H9 (cell line): ENCODE results near the gene MRC1. TPM values are rescaled to one million over a fixed set of nuclear protein-coding genes. Genes with fewer than 3 reads are reported as not detected.

Experiments used
- DNase-seq: peaks from one replicate; pipeline ENCODE4 v3.0.0-alpha.2; 2017
- H2AFZ ChIP-seq: one replicate; pipeline ENCODE4 v1.6.1; 2013; ENCODE audit warnings: mild to moderate bottlenecking, low read length, control low read depth, moderate library complexity
- H2AK5ac ChIP-seq: 2 replicates; pipeline ENCODE4 v1.6.1; 2013; ENCODE audit warnings: low read length, control low read depth, mixed read lengths; ENCODE audit not compliant: insufficient read length
- H2BK120ac ChIP-seq: one replicate; pipeline ENCODE4 v1.6.1; 2013; ENCODE audit warnings: low read depth, mild to moderate bottlenecking, low read length, control low read depth, inconsistent platforms; ENCODE audit not compliant: poor library complexity, severe bottlenecking
- H2BK12ac ChIP-seq: 2 replicates; pipeline ENCODE4 v1.6.1; 2013; ENCODE audit warnings: low read length, control low read depth, mixed read lengths, low read depth; ENCODE audit not compliant: insufficient read length
- H2BK15ac ChIP-seq: 2 replicates; pipeline ENCODE4 v1.6.1; 2013; ENCODE audit warnings: low read depth, low read length, control low read depth
- H2BK20ac ChIP-seq: one replicate; pipeline ENCODE4 v1.6.1; 2013; ENCODE audit warnings: low read depth, mild to moderate bottlenecking, low read length, control low read depth, inconsistent platforms; ENCODE audit not compliant: poor library complexity, severe bottlenecking
- H2BK5ac ChIP-seq: 2 replicates; pipeline ENCODE4 v1.6.1; 2013; ENCODE audit warnings: low read length, control low read depth, mixed read lengths; ENCODE audit not compliant: insufficient read length
- H3K14ac ChIP-seq: 2 replicates; pipeline ENCODE4 v1.6.1; 2013; ENCODE audit warnings: low read length, control low read depth; ENCODE audit not compliant: insufficient read depth
- H3K18ac ChIP-seq: 2 replicates; pipeline ENCODE4 v1.6.1; 2013; ENCODE audit warnings: low read depth, mild to moderate bottlenecking, mixed read lengths, low read length, control low read depth; ENCODE audit not compliant: insufficient read length
- H3K23ac ChIP-seq: 2 replicates; pipeline ENCODE4 v1.6.1; 2013; ENCODE audit warnings: low read length, control low read depth, mixed read lengths, low read depth; ENCODE audit not compliant: insufficient read length
- H3K23me2 ChIP-seq: 2 replicates; pipeline ENCODE4 v1.6.1; 2013; ENCODE audit warnings: low read depth, mild to moderate bottlenecking, mixed read lengths, low read length, control low read depth; ENCODE audit not compliant: insufficient read length, poor library complexity, severe bottlenecking
- H3K27ac ChIP-seq: 2 replicates; pipeline ENCODE4 v1.5.1; 2013; ENCODE audit warnings: low read length, control low read depth, mixed read lengths, low read depth; ENCODE audit not compliant: insufficient read length
- H3K27me3 ChIP-seq: 2 replicates; pipeline ENCODE4 v1.6.1; 2013; ENCODE audit warnings: low read length, control low read depth, inconsistent platforms; ENCODE audit not compliant: insufficient read depth
- H3K4ac ChIP-seq: 2 replicates; pipeline ENCODE4 v1.6.1; 2013; ENCODE audit warnings: low read depth, mild to moderate bottlenecking, control low read depth, inconsistent platforms, low read length, moderate library complexity
- H3K4me1 ChIP-seq: 2 replicates; pipeline ENCODE4 v1.6.1; 2013; ENCODE audit warnings: low read length, control low read depth, inconsistent platforms; ENCODE audit not compliant: insufficient read depth
- H3K4me2 ChIP-seq: 2 replicates; pipeline ENCODE4 v1.6.1; 2013; ENCODE audit warnings: low read length, control low read depth, mixed read lengths; ENCODE audit not compliant: insufficient read length, insufficient read depth
- H3K56ac ChIP-seq: 2 replicates; pipeline ENCODE4 v1.6.1; 2013; ENCODE audit warnings: low read depth, mild to moderate bottlenecking, mixed read lengths, low read length, control low read depth; ENCODE audit not compliant: insufficient read length
- H3K79me1 ChIP-seq: 2 replicates; pipeline ENCODE4 v1.6.1; 2013; ENCODE audit warnings: low read depth, mild to moderate bottlenecking, moderate library complexity, low read length, control low read depth, inconsistent platforms; ENCODE audit not compliant: insufficient read depth, poor library complexity, severe bottlenecking
- H3K79me2 ChIP-seq: 2 replicates; pipeline ENCODE4 v1.6.1; 2013; ENCODE audit warnings: low read length, control low read depth, inconsistent platforms; ENCODE audit not compliant: insufficient read depth
- H3K9ac ChIP-seq: 2 replicates; pipeline ENCODE4 v1.6.1; 2013; ENCODE audit warnings: low read length, control low read depth, mixed read lengths; ENCODE audit not compliant: insufficient read length; ENCODE audit errors: extremely low read depth
- H3K9me3 ChIP-seq: one replicate; pipeline ENCODE4 v1.6.1; 2013; ENCODE audit warnings: low read depth, low read length, inconsistent platforms; ENCODE audit not compliant: control insufficient read depth
- H3T11ph ChIP-seq: one replicate; pipeline ENCODE4 v1.6.1; 2013; ENCODE audit warnings: mild to moderate bottlenecking, low read length, control low read depth, inconsistent platforms
- H4K20me1 ChIP-seq: one replicate; pipeline ENCODE4 v1.6.1; 2013; ENCODE audit not compliant: control insufficient read depth, insufficient read length, insufficient read depth
- H4K5ac ChIP-seq: 2 replicates; pipeline ENCODE4 v1.6.1; 2013; ENCODE audit warnings: low read depth, mild to moderate bottlenecking, mixed read lengths, low read length, control low read depth; ENCODE audit not compliant: insufficient read length
- H4K8ac ChIP-seq: replicated peaks from 2 replicates; pipeline ENCODE4 v1.6.1; 2013; ENCODE audit warnings: low read length, control low read depth, mixed read lengths, low read depth; ENCODE audit not compliant: insufficient read length
- H4K91ac ChIP-seq: 2 replicates; pipeline ENCODE4 v1.6.1; 2013; ENCODE audit warnings: low read depth, mild to moderate bottlenecking, moderate library complexity, mixed read lengths, low read length, control low read depth; ENCODE audit not compliant: insufficient read length
- H3K27ac Mint-ChIP-seq, 3 experiments: 2 replicates in 2 of 3; 3 replicates in 1 of 3; pipeline ENCODE4 v1.8.0; 2020 to 2021; ENCODE audit warnings: mixed read lengths in 3 of 3, mild to moderate bottlenecking in 1 of 3, moderate library complexity in 1 of 3
- H3K27me3 Mint-ChIP-seq: 2 replicates; pipeline ENCODE4 v1.8.0; 2021; ENCODE audit warnings: low read depth, mild to moderate bottlenecking, moderate library complexity, mixed read lengths
- H3K36me3 Mint-ChIP-seq, 3 experiments: 2 replicates in 2 of 3; 3 replicates in 1 of 3; pipeline ENCODE4 v1.8.0; 2020 to 2021; ENCODE audit warnings: low read depth in 3 of 3, mixed read lengths in 3 of 3; ENCODE audit not compliant: insufficient read depth in 1 of 3
- H3K4me1 Mint-ChIP-seq, 2 experiments: 2 replicates each; pipeline ENCODE4 v1.8.0; 2020; ENCODE audit warnings: mixed read lengths in 2 of 2
- H3K4me3 Mint-ChIP-seq, 2 experiments: 2 replicates in 1 of 2; 3 replicates in 1 of 2; pipeline ENCODE4 v1.8.0; 2020 to 2021; ENCODE audit warnings: mild to moderate bottlenecking in 2 of 2, mixed read lengths in 2 of 2, moderate library complexity in 1 of 2
- H3K9me3 Mint-ChIP-seq, 2 experiments: 2 replicates in 1 of 2; 3 replicates in 1 of 2; pipeline ENCODE4 v1.8.0; 2020; ENCODE audit warnings: mild to moderate bottlenecking in 2 of 2, mixed read lengths in 2 of 2, moderate library complexity in 1 of 2
- WGBS: extraction: QIAGEN DNeasy Blood & Tissue Kit; methylation state at CpG from one replicate; pipeline ENCODE4 v1.1.7; 2013; ENCODE audit warnings: missing lambda C conversion rate, low lambda C conversion rate, mixed read lengths; ENCODE audit not compliant: insufficient read length; ENCODE audit errors: extremely low coverage; 5-methylcytosine and 5-hydroxymethylcytosine counted together
- total RNA-seq: library from RNA; stranded (reverse); gene quantifications from 2 replicates; pipeline ENCODE4 v1.2.1, GENCODE V29; 2021
- TF ChIP-seq, protein P1 (sequence below): fragments of 200-600 bp; sonication (generic); conservative IDR thresholded peaks from 3 replicates; pipeline ENCODE4 v1.8.0; 2021; ENCODE audit warnings: antibody characterized with exemption, mild to moderate bottlenecking

Gene MRC1
- total RNA-seq, 1 experiment from 2014 or later: not detected

DNA sequence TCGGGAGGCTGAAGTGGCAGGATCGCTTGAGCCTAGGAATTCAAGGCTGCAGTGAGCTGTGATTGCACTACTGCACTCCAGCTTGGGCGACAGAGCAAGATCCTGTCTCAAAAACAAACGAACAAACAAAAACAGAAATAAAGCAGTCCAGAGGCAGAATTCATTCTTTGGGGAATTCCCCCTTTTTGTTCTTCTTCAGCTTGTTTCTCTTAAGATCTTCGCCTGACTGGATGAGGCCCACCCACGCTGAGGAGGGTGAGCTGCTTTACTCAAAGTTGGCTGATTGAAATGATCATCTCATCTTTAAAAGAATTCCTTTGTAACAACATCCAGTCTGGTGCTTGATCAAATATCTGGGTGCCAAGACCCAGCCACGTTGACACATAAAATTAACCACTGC is 10.7 kb downstream of the MRC1 start:
- H2BK5ac ChIP-seq: no peak overlapping the region
- H3K4me3 Mint-ChIP-seq: no peak overlapping the region
- no peak overlapping the region for H3K23ac ChIP-seq
- H4K91ac ChIP-seq: no peak overlapping the region
- H2BK12ac ChIP-seq: no peak overlapping the region
- no peak overlapping the region for H3K4me2 ChIP-seq
- H4K20me1 ChIP-seq: no peaks in the 10 kb centered on the region
- H3K27ac ChIP-seq: no peak overlapping the region
- no peaks in the 10 kb centered on the region for H3K9me3 ChIP-seq
- H3K9ac ChIP-seq: no peak overlapping the region
- H3T11ph ChIP-seq: no peak overlapping the region
- no peak overlapping the region for H2BK120ac ChIP-seq
- H3K79me1 ChIP-seq: no peaks in the 10 kb centered on the region
- H3K4me1 Mint-ChIP-seq: no peaks in the 10 kb centered on the region
- no peak overlapping the region for H2AFZ ChIP-seq
- no peak overlapping the region for H3K14ac ChIP-seq
- H2AK5ac ChIP-seq: no peak overlapping the region
- no peak for DNase-seq
- H3K27me3 Mint-ChIP-seq: no peaks in the 10 kb centered on the region
- H3K27me3 ChIP-seq: no peaks in the 10 kb centered on the region
- no peaks in the 10 kb centered on the region for H3K23me2 ChIP-seq
- H2BK15ac ChIP-seq: no peak overlapping the region
- no peak overlapping the region for H4K5ac ChIP-seq
- no peak overlapping the region for H2BK20ac ChIP-seq
- TF ChIP-seq, protein P1, sequence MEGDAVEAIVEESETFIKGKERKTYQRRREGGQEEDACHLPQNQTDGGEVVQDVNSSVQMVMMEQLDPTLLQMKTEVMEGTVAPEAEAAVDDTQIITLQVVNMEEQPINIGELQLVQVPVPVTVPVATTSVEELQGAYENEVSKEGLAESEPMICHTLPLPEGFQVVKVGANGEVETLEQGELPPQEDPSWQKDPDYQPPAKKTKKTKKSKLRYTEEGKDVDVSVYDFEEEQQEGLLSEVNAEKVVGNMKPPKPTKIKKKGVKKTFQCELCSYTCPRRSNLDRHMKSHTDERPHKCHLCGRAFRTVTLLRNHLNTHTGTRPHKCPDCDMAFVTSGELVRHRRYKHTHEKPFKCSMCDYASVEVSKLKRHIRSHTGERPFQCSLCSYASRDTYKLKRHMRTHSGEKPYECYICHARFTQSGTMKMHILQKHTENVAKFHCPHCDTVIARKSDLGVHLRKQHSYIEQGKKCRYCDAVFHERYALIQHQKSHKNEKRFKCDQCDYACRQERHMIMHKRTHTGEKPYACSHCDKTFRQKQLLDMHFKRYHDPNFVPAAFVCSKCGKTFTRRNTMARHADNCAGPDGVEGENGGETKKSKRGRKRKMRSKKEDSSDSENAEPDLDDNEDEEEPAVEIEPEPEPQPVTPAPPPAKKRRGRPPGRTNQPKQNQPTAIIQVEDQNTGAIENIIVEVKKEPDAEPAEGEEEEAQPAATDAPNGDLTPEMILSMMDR: no peak
- no peak overlapping the region for H3K56ac ChIP-seq
- H3K4ac ChIP-seq: no peak overlapping the region
- no peak overlapping the region for H3K27ac Mint-ChIP-seq
- H3K4me1 ChIP-seq: no peaks in the 10 kb centered on the region; the same call in 1 of the 2 replicates
- no peaks in the 10 kb centered on the region for H3K79me2 ChIP-seq
- WGBS: no CpG with 5 or more reads among the region's 7 CpGs
- H4K8ac ChIP-seq: no peak overlapping the region
- no peak overlapping the region for H3K18ac ChIP-seq
- no peaks in the 10 kb centered on the region for H3K36me3 Mint-ChIP-seq
- no peaks in the 10 kb centered on the region; a peak in 1 of 5 replicates for H3K9me3 Mint-ChIP-seq
